ENCODE results near the gene LRP2BP. TPM values are rescaled to one million over a fixed set of nuclear protein-coding genes. Genes with fewer than 3 reads are reported as not detected.

The LRP2BP gene
- total RNA-seq, 1 experiment from 2014 or later, result 0.33 TPM

- no peak for TF ChIP-seq ZMAT4 (CRISPR knock-in tag; IDR thresholded peaks at IDR 0.05)
- TF ChIP-seq USF1 (CRISPR knock-in tag; IDR thresholded peaks at IDR 0.05), result no peak
- no peak for TF ChIP-seq ERG (CRISPR knock-in tag; IDR thresholded peaks at IDR 0.05)
- no peak for TF ChIP-seq TCF7 (CRISPR knock-in tag; IDR thresholded peaks at IDR 0.05; ENCODE audit: low read depth)
- no peak for TF ChIP-seq ATF2 (CRISPR knock-in tag; IDR thresholded peaks at IDR 0.05; ENCODE audit: borderline replicate concordance, low read depth)
- TF ChIP-seq ZNF121 (CRISPR knock-in tag; IDR thresholded peaks at IDR 0.05), result no peak
- no peak for TF ChIP-seq GRHL2 (CRISPR knock-in tag; IDR thresholded peaks at IDR 0.05; ENCODE audit: insufficient replicate concordance, severe bottlenecking)
- TF ChIP-seq FOXP1 (CRISPR knock-in tag; IDR thresholded peaks at IDR 0.05; ENCODE audit: borderline replicate concordance), result no peak
- no peak for TF ChIP-seq ZNF512 (CRISPR knock-in tag; IDR thresholded peaks at IDR 0.05; ENCODE audit: borderline replicate concordance)
- no peak for TF ChIP-seq NR2C2 (CRISPR knock-in tag; IDR thresholded peaks at IDR 0.05)
Measured at GRCh38 chr4:185424905-185425646, 29.4 kb upstream of the LRP2BP start (continued).

GRCh38 chr4:185421366-185422124 lies 25.8 kb upstream of the LRP2BP start:
- CTCF ChIA-PET, result no interaction called here
- Mint-ChIP-seq H3K9me3 (peaks cover 5% of the 10 kb centered on the region), H3K4me1 (peaks cover 8% of the 10 kb centered on the region), H3K4me3 (no peak overlapping the region), H3K27me3 (ENCODE audit: low read depth) (no peaks in the 10 kb centered on the region), H3K27ac (no peak overlapping the region), H3K36me3 (peaks cover 23% of the 10 kb centered on the region)
- TF ChIP-seq SOX15 (CRISPR knock-in tag; IDR thresholded peaks at IDR 0.05), result no peak
- no peak for TF ChIP-seq PRRX2 (CRISPR knock-in tag; IDR thresholded peaks at IDR 0.05)
- no peak for TF ChIP-seq ZNF232 (CRISPR knock-in tag; IDR thresholded peaks at IDR 0.05)
- no peak for TF ChIP-seq GABPB1 (CRISPR knock-in tag; IDR thresholded peaks at IDR 0.05)
- TF ChIP-seq ZNF532 (CRISPR knock-in tag; IDR thresholded peaks at IDR 0.05; ENCODE audit: borderline replicate concordance), result no peak
- TF ChIP-seq ZNF138 (CRISPR knock-in tag; conservative IDR thresholded peaks at IDR 0.05), result no peak
- no peak for TF ChIP-seq ZNF416 (CRISPR knock-in tag; IDR thresholded peaks at IDR 0.05)
- TF ChIP-seq RORB (CRISPR knock-in tag; IDR thresholded peaks at IDR 0.05), result no peak
- no peak for TF ChIP-seq ELF4 (CRISPR knock-in tag; IDR thresholded peaks at IDR 0.05; ENCODE audit: low read depth)
- no peak for TF ChIP-seq ZNF317 (CRISPR knock-in tag; IDR thresholded peaks at IDR 0.05; ENCODE audit: borderline replicate concordance, low read depth)
- TF ChIP-seq AR (CRISPR knock-in tag; IDR thresholded peaks at IDR 0.05), result no peak
- DNase-seq (ENCODE audit: low spot score) (no peak), ATAC-seq (no peak)
- POLR2A ChIA-PET, result no interaction called here

Data from WTC11 (cell line).